ENCODE data around the gene MYH9.

The MYH9 gene

DNA sequence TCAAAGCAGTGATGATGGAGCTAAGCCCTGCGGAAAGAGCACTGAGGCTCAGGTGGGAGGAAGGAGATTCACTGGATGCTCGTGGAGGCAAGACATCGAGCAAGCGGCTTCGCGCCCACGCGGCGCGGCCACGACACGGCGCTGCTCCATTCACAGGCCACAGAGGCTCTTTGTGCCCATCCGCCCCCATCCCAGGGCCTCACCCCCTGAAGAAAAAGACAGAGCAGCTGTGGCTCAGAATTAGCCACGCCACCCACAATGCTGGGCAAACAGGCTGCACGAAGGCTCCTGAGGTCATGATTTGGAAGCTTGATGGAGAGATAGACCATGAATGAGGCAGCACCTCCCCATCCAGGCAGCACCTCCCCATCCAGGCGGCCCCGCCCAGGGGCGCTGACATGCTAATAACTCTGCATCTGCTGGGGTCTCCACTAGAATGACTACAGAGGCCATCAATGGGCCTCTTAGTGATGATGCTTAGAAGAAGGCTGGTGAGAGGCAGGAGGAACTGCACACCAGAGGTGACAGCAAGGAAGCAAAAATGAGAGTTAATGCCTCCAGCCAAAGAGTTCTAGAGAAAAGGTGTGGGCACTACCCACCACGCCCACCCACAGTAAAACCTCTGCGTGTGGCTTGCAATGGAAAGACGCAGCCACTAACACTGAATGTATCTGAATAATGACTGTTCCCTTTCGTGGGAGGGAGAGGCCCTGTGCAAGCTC lies 43.5 kb downstream of the MYH9 start:
- peak; percentile 46 to 54 for DNase-seq

DNA sequence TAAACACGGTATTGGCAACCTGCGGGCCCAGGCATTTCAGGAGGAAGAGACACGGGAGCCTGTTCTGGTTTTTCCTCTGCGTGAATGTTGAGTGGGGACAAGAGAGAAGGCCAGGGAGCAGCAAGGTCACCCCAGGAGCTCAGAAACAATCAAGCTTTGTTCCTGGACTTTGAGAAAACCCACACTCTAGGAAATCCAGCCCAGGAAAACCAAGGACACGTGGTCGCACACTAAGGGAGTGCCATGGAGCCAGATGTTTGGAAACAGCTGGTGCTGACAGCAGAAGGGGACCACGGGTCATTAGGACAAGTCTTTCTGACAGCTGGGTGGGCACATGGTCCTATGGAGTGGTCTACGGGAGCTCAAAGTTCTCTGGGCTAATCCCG lies 44.1 kb downstream of the MYH9 start:
- no peak for DNase-seq

DNA sequence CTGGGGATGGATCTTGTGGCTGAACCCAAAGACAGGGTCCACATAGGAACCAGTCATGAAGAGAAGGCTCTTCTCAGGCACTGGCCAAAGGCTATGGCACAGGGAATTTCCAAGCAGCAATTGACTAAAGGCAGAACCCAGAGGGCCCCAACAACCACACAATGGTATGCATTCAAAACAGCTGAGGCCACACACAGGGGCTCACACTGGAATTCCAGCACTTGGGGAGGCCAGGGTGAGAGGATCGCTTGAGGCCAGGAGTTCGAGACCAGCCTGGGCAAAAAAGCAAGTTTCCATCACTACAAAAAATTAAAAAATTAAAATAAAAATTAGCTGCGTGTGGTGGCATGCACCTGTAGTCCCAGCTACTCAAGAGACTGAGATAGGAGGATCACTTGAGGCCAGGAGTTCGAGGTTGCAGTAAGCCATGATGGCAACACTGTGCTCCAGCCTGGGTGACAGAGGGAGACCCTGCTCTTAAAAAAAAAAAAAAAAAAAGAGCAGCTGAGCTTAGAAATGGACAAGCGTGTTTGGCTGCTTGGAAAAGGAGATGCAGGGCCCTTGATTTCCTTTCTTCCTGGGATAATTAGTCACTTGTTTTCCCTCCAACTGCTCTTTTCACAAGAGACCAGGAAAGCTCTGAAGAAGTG lies 44.6 kb downstream of the MYH9 start:
- DNase-seq: no peak

DNA sequence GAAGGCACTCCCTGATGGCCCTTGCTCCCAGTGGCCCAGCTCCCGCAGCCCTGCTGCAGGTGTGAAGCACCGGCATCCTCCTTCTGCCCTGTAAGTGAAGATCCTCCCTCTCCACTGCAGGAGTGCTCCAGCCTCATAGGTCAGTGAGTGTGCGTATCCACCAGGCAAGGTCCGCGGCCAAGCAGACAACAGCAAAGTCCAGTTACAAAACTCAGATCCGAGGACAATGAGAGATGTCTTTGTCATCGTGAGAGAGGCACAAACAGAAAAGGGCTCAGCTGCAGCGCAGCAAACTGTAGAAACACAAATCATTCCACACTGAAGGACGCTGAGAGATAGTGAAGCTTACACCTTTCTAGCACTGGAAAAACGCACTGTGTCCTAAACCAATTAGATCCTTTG lies 46.1 kb downstream of the MYH9 start:
- DNase-seq: no peak

DNA sequence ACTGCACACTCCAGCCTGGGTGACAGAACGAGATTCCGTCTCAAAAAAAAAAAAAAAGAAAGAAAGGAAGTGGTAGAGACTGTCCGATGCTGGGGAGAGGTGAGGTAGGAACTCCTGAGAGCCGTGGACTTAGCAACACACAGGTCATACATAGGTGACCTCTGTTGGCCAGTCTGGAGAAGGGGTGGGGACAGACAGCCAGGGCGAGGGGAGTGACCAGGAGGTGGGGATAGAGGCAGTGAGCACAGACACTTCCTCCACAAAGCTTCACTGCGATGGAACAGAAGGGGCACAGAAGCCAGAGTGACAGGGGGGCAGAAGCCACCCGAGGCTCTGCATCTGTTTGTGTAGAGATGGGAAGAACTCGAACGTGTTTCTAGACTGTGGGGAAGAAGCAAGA lies 47.1 kb downstream of the MYH9 start:
- DNase-seq: no peak

DNA sequence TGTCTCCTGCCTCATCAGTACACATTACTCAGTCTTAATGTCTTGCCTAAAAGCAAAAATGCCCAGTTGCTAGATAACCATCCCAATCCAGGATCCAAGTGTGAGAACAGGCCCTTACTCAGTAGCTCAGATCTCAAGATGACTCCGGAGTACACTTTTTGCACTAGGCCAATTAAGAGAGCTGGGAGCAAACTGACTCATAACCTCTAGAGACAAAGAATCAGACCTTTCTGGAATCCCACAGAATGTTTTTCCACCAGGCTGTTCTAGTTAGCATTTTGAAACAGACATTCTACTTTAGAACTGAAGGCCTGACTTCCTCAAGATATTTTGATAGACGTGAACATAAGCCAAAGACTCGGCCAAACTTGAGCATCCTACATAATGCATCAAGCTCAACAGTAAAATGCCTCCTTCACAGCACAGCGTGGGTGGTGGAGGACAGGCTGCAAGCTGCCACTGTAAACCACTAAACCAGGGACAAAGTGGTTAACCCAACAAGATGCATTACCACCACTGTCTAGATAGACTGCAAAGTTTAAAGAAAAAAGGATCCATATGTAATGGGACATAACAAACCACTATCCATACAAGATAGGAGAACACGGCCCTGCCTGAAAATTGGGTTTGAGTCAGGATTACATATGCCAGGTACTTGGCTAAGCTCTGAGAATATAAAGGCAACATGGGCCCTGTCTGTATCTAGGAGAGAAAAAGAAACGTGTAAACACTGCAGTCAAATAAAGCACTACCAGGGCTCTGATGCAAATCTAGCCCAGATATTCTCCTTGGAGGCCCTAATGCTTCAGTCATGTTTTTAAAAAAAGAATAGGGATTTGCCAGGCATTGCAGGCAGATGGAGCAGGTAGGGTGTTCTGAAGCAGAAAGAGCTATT lies 48.3 kb downstream of the MYH9 start:
- DNase-seq: no peak

DNA sequence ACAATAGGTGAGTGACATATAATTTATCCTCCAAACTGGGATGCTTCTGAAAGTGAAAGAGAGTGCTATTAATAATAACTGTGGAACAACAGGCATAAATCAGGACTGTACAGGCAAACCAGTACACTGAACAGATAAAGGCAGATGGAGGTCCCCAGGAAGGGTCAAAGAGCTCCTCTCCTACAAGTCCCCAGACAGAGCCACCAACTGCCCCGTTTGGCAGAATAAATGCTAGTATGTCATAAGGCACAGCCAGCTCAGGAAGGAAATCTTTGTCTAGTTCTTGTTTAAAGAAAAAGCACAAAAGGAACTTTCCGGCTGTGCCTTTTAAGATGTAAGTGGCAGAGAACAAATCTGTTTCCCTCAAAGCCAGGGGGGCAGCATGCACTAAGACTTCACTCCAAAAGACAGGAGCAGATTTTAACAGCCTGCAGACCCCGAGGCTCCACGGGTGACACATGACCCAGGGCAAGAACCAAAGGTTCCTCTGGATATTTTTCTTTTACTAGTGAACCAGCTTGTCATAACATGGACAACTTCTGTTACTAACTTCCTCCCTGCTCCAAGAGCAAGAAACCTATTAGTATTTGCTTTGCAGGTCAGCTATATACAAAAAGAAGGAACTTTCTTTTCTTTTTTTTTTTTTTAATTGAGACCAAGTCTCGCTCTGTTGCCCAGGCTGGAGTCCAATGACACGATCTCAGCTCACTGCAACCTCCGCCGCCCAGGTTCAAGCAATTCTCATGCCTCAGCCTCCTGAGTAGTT lies 50.2 kb downstream of the MYH9 start:
- DNase-seq: no peak

DNA sequence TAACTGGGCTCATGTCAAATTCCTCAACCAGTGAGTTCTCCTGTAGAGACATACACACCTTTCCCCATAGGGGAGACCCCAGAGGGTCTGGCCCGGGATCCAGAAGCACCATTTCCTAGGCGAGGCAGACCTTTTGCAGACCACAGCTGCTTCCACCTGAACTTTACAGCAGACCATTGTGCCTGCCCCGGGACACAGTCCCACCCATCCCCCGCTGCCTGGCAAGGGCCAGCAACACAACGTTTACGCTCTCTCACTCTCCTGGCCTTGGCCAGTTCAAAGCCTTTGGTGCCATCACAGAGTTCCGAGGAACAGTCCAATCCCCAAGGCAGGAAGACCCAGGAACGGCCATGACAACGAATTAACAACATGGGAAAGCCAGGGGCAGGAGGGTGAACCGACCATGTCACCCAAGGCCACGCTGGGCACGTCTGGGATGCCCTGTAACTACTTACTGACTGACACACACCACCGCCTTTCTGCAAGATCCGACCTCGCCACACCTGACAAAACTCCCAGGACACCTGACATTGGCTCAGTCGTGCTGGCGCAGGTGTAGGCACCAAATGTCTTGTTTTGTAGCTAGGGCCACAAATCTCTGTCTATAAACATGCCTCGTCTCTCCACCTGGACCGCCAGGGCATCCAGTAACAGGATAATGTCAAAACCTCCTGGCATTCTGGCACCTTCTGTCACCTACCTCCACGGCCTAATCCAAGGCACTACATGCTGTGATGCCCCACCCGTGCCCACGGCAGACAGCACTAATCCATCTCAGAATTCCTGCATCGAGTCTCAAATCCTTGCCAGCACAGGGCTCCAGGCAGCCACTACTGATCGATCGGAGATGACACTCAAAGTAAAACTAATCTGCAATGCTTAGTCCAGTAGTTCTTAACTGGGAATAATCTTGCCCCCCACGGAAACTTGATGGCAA lies 51.3 kb downstream of the MYH9 start:
- DNase-seq: no peak

DNA sequence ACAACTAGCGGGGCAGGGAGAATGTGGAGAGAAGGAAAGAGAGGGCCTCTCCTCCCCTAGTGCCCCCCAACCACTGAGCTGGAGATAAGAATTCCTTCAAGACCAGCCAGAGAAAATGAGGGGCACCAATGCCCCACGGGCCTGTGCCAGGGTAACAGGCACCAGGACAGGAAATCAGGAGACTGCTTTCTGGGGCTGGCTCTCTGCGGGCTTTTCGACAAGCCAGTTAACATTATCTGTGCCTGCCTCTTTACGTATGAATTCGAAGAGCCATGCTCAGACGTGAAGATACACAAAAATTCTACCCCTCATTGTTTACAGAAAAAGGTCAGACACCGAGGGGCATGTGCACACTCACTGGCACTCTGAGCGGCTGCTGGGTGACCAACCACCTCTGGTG lies 52.1 kb downstream of the MYH9 start:
- DNase-seq: no peak

DNA sequence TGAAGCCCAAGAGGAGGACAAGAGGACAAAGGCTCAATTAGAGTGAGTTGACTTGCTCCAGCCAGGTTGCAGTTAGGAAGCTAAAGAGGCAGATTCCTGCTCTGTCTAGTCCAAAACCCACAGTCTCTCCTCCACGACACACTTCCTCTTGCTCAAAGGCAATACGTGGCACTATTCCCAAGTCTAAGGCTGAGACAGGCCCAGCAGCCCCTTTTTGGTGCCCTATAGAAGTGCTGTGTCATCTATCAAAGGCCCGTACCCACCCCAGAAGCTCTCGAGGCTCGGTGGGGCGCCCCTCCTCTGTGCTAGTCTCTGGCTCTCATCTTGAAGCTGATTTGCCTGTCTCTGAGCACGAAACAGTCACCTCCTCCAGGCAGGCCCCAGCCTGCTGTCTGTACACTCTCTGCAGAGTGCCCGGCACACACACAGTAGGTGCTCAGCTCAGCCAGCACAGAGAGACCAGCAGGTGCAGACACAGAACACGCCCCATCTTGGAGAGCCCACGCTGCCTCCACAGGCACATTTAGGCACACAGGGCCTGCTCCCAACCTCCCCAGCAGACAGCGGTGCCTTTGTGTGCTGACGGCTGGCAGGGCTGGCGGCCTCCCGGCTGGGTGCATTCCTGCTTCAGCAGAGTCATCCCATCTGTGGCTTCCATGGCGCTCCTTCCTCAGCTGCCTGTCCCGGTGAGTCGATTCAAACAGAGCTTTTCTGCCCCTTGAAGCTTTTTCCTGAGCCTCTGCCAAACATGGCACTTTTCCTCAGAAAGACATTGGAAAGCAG lies 52.8 kb downstream of the MYH9 start:
- DNase-seq: no peak

DNA sequence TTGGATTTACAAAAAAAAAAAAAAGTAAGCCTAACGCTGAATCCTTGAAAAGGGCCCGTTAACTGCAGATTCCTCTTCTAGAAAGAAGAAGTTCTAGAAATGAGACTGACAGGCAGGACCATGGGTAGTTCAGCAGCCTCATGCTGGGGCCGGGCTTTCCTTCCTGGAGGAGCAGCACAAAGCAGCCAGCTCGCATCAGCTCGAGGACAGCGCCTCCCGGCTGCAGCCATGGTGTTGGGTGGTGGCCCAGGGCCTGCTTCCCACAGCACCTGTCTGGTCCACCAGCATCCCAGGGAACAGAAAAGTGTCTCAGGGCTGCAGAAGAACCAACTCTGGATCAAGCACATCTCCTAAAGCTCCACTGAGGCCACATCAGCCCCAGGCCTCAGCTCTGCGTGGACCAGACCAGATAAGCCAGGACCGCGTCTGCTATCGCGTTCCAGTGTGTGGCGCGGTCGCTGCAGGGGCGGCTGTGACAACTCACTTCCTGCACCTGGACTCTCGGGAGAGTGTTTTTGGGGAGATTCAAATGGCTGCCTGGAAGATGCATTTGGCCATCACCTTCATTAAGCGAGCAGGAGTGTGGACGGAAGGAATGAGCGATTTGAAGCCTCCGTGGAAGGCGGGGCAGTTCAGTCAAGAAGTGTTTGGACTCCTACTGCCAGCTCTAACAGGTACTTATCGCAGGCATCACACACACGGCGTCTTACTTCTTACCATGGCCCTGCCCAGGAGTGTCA lies 53.5 kb downstream of the MYH9 start:
- no peak for DNase-seq

DNA sequence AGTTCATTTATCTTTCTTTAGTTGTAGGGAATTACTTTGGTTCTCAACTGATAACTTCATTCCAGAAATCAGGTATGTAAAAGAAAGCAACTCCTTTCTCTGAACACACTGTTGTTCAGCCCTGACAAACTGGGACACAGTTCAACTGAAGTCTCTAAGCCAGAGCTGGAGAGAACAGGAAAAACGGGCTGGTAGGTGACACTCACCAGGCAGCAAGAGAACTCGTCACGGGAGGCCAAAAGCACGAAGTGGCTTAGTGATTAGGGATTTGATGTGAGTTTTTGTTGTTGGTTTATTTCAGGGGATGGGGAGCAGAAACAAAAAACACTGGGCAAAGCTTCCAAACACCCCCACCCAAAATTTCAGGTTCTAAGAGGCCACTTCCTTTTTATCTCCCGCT lies 54.1 kb downstream of the MYH9 start:
- DNase-seq: no peak

DNA sequence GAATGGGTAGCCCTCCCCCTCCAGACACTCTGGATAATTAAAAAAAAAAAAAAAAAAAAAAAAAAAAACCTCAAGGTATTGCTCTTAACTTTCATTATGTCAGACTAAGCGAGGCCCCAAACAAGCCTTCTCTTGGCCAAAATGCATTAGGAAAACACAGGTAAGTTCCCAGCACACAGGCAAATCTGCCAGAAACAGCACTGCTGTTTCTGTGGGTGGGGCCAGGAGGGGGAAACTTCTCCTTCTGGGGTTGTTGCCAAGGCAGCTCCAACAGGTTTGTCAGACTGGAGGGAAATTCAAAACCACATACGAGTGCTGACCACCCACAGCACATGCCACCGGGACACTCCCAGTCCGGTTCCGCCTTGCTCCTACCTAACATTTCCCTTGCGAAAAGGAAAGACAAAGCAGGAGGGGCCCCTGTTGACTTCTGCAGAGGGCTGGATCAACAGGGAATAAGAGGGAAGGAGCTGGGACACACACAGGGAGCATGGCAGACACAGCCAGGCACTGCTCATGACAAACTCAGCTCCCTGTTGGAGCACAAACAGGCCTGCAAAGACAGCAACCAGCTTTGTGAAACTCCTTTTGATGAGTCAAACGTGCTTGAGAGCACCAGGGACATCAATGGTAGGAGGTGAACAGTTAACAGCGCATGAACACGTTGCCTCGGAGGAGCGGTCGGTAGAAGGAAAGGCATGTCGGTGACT lies 55.0 kb downstream of the MYH9 start:
- peak; percentile 43 to 53 for DNase-seq

DNA sequence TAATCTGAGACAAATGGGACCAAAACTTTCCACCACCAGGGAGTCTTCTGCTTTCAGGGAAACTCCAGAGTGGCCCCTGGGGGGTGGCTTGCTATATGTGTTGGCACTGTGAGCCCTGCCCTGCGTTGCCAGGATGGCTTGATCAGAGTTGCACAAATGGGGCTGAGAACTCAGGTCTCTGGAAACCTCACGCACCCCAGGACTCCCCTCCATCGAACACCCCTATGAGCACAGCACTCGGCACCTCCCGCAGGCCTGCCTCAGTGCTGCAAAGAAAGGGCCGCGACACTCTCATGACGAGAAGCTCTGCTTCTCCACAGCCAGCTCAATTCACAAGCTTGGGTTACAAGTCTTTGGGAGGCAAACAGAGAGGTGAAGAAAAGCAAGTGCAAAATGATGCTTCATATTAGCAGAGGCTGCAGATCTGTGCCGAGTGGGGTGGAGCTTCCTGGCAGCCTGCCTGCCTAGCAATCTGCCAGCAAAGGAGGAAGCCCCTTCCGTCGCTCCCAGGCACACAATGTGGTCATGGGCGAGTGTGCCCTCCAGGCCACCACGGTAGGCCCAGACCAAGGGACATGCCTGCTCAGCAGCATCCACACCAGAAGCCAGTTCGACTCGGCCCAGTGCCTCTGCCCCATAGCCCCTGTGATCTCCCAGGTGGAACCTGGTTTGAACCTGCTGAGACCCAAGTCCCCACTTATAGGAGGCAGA lies 55.7 kb downstream of the MYH9 start:
- peak in 1 of 2 donors; percentile 48 for DNase-seq

DNA sequence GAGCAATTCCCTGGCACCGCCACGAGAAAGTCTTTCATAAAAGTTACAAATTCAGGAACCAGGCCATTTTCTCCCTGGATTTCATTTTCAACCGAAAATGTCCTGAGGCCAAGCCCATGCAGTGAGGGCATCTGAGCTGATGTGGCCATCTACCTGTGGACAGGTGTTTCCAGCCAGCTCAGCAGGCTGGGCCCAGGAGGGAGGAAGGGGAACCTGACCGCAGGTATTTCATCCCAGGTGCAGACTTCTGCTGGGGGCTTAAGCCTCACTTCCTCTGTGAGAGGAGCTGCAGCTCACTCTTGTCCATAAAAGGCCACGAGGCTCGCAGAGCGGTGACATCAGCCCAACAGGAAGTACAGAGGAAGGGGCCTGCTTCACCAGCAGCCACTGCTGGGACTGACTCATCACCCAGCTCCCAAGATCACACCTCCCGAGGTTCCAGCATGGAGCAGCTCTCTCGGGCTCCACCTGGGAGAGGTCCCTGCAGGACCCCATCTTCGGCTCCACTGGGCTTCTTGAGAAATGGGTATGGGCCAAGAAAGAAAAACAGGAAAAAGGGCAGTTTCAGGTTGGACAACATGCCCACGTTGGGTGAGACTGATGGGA lies 56.4 kb downstream of the MYH9 start:
- peak; percentile 63 to 64 for DNase-seq

DNA sequence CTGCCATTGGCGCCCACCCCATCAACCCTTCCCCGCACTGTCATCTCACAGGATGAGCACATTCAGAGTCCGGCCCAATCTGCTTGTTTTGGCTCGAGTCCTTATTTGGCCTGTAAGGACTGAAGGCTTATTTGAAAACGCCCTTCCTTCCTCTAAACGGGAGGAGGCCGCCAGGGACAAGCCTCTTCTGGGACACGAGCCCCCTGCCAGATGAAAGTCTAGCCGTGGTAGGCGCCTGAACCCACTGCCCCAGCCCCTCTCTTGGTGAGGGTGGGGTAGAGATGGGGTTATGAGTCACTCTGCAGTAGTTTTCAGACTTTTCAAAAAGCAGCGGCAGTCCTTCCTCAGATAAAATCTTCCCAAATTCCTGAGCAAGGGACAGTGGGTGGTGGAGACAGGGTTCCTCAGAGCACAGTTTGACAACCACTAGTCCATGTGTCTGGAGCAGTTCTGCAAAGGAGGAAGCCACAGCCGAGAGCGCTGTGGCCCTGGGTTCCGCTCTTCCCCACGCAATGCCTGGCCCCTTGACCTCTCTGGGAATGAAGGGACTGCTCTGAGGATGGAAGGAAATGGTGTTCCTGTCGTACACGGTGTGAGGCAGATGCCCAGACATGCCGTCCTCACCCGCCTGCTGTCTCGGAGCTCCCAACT lies 57.0 kb downstream of the MYH9 start:
- no peak for DNase-seq

DNA sequence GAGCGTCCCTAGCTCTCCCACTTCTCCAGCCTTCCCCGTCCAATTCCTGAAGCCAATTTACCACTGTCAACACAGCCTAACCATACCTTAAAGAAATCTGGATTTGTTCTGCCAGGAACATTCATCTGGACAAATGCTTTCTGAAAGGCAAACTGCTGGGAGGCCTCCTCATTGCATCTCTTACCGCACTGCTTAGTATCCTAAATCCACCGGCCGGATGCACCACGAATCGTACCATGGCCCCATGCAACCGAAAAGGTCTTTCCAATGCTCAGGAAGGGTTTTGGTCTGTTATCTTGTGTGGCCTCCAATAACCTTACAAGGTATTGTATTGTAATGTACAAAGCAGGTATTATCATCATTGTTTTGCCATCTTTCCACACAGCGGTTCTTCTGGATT lies 57.6 kb downstream of the MYH9 start:
- no peak for DNase-seq

All from stimulated activated CD4-positive, alpha-beta T cell treated with anti-CD3 and anti-CD28 coated beads, Interleukin-2, amount 100 ng/mL, for 48 hours (primary cell).